Osteocyte (in vitro differentiated cells): ENCODE data around the gene ACHE. TPM values are rescaled to one million over a fixed set of nuclear protein-coding genes. Genes with fewer than 3 reads are reported as not detected.
A peak's percentile ranks its signal among the peaks of the same experiment; 100 is the strongest.
"Not testable (repeated sequence)": the region's sequence is repeated elsewhere in the genome, so short reads cannot be mapped to it uniquely, and the experiment has no call there.

Experiments used
- DNase-seq: peaks from one replicate; pipeline ENCODE4 v3.0.0; 2021; ENCODE audit warnings: mixed read lengths; ENCODE audit not compliant: unreplicated experiment; ENCODE audit errors: extremely low spot score
- H3K27ac Mint-ChIP-seq: one replicate; pipeline ENCODE4 v1.8.0; 2021; ENCODE audit warnings: mild to moderate bottlenecking, mixed read lengths; ENCODE audit not compliant: unreplicated experiment
- H3K27me3 Mint-ChIP-seq: one replicate; pipeline ENCODE4 v1.8.0; 2021; ENCODE audit warnings: mixed read lengths; ENCODE audit not compliant: unreplicated experiment
- H3K36me3 Mint-ChIP-seq: one replicate; pipeline ENCODE4 v1.8.0; 2021; ENCODE audit warnings: mixed read lengths; ENCODE audit not compliant: unreplicated experiment
- H3K4me1 Mint-ChIP-seq: one replicate; pipeline ENCODE4 v1.8.0; 2021; ENCODE audit warnings: mixed read lengths; ENCODE audit not compliant: unreplicated experiment
- H3K4me3 Mint-ChIP-seq: one replicate; pipeline ENCODE4 v1.8.0; 2021; ENCODE audit warnings: mild to moderate bottlenecking, moderate library complexity, mixed read lengths; ENCODE audit not compliant: unreplicated experiment
- H3K9me3 Mint-ChIP-seq: one replicate; pipeline ENCODE4 v1.8.0; 2021; ENCODE audit warnings: mixed read lengths; ENCODE audit not compliant: unreplicated experiment
- CTCF ChIP-seq: fragments of 200-600 bp; sonication (generic); IDR thresholded peaks from 2 replicates; pipeline ENCODE4 v1.5.0; 2021; ENCODE audit warnings: antibody characterized with exemption, mild to moderate bottlenecking, moderate library complexity
- long read RNA-seq: library from polyadenylated mRNA; unstranded; transcript quantifications from one replicate; pipeline ENCODE4 v2.0.0, GENCODE V29; 2021
- total RNA-seq: library from RNA; stranded (reverse); gene quantifications from 2 replicates; pipeline ENCODE4 v1.2.1, GENCODE V29; 2021

Gene ACHE
- total RNA-seq: 1.5 and 2.2 TPM in 2 replicates
- long read RNA-seq: 0 reads

DNA sequence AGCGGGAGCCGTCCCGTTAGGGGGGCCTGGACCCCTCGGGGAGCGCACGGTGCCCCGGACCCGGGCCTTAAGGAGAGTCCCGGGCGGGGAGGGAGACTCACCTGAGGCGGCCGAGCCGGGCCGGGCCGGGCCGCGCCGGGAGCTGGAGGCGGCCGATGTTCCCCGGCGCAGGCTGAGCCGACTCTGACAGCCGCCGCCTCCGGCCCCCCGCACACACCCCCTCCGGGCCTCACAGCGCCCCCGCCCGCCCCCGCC, at the start of gene ACHE:
TSS of gene ACHE (minus strand) at position 188 of the 255 bp plus-strand sequence. CDS start 1,656 bp downstream, outside the sequence.
- Mint-ChIP-seq H3K27me3 (peaks cover 23% of the 10 kb centered on the region), H3K9me3 (no peaks in the 10 kb centered on the region), H3K4me3 (peak within 1 kb of the TSS; percentile 74), H3K4me1 (peaks cover 19% of the 10 kb centered on the region), H3K27ac (no peak within 1 kb of the TSS), H3K36me3 (no peaks in the 10 kb centered on the region)
- no peak for TF ChIP-seq CTCF
- DNase-seq: no peak

GRCh38 chr7:100944138-100944537, 48.5 kb upstream of the ACHE start:
- TF ChIP-seq CTCF: no peak
- Mint-ChIP-seq H3K4me1 (no peaks in the 10 kb centered on the region), H3K36me3 (no peaks in the 10 kb centered on the region), H3K4me3 (no peak overlapping the region), H3K9me3 (no peaks in the 10 kb centered on the region), H3K27me3 (peaks cover 9% of the 10 kb centered on the region), H3K27ac (no peak overlapping the region)
- DNase-seq: no peak

GRCh38 chr7:100943693-100944092, 48.0 kb upstream of the ACHE start:
- Mint-ChIP-seq H3K27ac (no peak overlapping the region), H3K4me3 (no peak overlapping the region), H3K36me3 (no peaks in the 10 kb centered on the region), H3K27me3 (peaks cover 7% of the 10 kb centered on the region), H3K9me3 (no peaks in the 10 kb centered on the region), H3K4me1 (no peaks in the 10 kb centered on the region)
- DNase-seq: no peak
- TF ChIP-seq CTCF: no peak

DNA sequence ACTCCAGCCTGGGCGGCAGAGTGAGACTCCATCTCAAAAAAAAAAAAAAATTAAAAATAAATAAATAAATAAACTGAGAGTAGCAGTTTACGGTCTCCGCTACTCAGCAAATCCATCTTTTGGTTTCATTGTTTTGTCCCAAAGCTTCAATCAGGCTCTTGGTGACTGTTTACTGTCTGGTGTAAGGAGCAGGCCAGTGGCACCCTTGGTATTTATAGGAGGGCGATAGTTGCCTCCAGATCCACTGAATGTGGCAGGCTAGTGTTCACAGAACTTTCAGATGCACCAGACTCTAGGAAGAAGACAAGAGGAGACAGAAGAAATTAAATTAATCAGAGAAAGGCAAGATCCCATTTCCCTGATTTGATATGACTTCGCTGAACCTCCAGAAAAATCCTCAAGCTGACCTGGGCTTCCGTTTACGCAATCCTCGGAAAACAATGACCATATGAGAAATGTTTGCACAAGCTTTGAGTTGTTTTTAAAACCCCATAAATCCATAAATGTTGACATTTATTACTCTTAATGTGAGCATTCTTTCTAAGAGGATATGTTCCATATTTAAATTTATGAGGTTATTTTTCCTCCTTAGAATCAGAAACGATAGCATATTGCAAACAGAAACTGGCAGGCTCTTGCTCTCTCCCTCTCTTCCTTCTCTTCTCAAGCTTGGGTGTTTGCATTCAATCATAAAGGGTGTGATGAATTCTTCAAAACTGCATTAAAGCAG, 46.5 kb upstream of the ACHE start:
- no peak overlapping the region for H3K4me3 Mint-ChIP-seq

GRCh38 chr7:100936167-100936566, 40.5 kb upstream of the ACHE start:
- not testable (repeated sequence) for H3K27ac Mint-ChIP-seq, DNase-seq, H3K27me3 Mint-ChIP-seq, H3K9me3 Mint-ChIP-seq, H3K36me3 Mint-ChIP-seq, H3K4me3 Mint-ChIP-seq, H3K4me1 Mint-ChIP-seq

More for the DNA sequence above, 46.5 kb upstream of the ACHE start:
- peaks cover 7% of the 10 kb centered on the region for H3K27me3 Mint-ChIP-seq
- no peak overlapping the region for H3K27ac Mint-ChIP-seq
- no peak for DNase-seq
- H3K36me3 Mint-ChIP-seq: no peaks in the 10 kb centered on the region
- no peaks in the 10 kb centered on the region for H3K4me1 Mint-ChIP-seq
- H3K9me3 Mint-ChIP-seq: no peaks in the 10 kb centered on the region
- no peak for TF ChIP-seq CTCF

DNA sequence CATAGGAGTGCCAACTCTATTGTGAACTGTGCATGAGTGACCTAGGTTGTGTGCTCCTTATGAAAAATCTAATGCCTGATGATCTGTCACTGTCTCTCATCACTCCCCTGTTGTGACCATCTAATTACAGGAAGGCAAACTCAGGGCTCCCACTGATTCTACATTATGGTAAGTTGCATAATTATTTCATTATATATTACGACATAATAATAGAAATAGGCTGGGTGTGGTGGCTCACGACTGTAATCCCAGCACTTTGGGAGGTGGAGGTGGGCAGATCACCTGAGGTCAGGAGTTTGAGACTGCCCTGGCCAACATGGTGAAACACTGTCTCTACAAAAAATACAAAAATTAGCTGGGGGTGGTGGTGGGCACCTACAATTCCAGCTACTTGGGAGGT, 39.7 kb upstream of the ACHE start:
- not testable (repeated sequence) for H3K36me3 Mint-ChIP-seq

More for the DNA sequence above, 39.7 kb upstream of the ACHE start:
- H3K27me3 Mint-ChIP-seq, DNase-seq, H3K4me3 Mint-ChIP-seq, H3K27ac Mint-ChIP-seq, H3K4me1 Mint-ChIP-seq, H3K9me3 Mint-ChIP-seq: not testable (repeated sequence)
